NCI-H1417 (cell line): ENCODE measurements around the gene ESR2.

Experiments used
- DNase-seq, 3 experiments: peaks; one replicate each; lab custom pipeline; 2025; lab: John Stamatoyannopoulos, UW

The ESR2 gene

DNA sequence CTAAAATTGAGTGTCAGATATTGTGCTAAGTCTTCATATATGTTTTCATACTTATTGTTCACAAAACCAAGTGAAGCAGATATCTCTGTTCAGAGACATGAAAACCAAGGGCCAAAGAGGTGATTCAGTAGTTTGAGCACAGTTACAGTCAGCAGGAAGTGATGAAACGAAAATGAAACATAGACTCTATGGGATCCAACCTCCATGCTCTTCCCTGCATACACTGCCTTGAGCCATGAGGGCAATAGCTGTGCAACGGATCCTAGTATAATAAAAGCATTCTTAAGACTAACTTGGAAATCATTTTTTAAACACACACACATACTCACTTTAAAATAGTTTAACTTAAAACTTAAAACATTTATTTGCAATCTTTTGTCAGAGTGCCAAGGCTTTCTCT, 27.9 kb downstream of the ESR2 start:
- DNase-seq, result no peak

DNA sequence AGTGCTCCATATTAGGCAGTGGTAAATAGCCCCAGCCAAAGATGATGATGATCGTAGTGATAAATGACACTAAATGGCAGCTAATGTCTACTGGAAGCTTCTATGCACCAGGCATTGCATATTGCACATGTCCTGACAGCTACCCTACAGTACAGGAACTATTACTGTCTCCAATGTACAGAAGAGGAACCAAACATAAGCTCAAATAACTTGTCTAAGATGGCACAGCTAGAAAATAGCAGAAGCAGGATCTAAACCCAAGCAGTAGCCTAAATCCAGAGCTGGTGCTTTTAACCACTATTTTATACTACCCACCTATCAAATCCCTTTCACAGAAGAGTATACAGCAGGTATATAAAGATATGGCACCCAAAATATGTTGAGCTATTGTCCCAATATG, 28.9 kb downstream of the ESR2 start:
- no peak for DNase-seq

DNA sequence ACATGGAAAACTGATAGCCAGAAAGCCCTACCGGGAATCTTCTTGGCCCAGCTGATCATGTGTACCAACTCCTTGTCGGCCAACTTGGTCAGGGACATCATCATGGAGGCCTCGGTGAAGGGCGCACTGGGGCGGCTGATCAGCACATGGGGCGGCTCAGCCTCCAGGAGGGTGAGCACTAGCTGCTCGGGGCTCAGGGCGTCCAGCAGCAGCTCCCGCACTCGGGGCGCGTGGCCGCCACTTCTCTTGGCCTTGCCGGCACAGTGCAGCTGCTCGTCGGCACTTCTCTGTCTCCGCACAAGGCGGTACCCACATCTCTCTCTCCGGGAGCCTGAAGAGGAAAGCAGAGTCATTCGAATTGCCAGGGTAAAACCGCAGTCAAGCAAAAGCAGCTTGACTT, 33.8 kb downstream of the ESR2 start:
- DNase-seq, result no peak

DNA sequence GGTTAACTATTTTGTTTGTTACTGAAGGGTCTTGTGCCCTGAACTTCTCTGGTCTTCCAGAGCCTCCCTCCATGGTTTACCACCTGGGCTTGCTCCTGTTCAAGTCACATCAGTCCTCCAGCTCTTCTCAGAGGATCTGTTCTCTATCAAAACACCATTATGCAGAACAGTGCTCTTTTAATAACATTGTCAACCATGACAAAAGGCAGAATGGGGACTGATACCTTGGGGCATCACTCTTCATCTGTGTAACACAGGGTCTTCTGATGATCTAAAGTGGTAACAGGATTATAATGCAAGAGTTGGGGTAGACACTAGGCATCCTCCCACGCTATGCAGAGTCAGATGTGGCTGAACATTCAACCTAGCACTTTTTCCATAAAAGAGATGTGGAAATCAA, 38.4 kb downstream of the ESR2 start:
- no peak for DNase-seq

DNA sequence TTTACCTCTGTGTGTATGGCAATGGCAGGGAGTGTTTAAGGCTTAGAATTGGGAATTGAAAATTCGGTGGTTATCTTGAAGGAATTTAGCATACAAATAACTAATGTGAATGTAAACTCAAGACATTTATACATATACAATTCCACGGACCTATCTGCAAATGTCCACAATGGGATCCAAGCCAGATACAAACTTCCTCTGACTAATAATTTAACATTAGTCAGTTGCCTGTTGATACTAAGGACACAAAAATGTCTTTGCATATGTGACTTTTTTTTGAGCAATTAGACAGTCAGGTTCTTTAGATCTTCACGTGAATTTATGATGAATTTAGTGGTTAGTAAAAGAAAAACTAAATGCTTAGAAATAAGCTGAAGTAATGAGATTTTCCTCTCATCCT, 40.5 kb downstream of the ESR2 start:
- DNase-seq, result no peak

DNA sequence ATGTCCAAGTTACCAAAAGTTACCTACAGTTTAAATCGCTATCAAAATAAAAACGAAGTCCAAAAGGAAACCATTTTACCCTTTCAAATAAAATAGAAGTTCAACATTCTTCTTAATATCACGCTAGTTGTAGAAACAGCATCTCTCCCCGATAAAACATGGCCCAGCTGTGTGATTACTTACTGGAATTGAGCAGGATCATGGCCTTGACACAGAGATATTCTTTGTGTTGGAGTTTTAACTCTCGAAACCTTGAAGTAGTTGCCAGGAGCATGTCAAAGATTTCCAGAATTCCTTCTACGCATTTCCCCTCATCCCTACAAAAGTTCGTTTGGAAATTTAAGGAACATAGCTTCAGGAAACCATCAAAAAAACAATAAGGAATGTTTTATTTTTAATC, 44.8 kb downstream of the ESR2 start:
- no peak for DNase-seq

DNA sequence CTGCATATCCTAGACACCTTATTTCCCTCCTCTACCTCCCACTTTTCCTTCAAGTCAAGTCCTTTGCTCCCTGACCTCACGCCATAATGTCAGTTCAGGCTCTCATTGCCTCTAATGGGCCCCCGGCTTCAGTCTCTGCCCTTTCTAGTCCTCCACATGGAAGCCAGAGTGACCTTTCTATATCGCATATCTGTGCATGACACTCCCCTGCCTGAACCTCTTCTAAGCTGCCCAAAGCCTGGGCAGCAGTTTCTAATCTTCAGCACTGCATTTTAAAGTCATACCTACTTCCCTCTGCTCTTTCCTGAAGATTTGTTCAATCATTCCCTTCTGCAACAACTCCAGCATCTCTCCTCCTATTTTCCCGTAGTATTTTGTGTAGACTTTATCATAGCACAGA, 45.5 kb downstream of the ESR2 start:
- DNase-seq, result no peak

DNA sequence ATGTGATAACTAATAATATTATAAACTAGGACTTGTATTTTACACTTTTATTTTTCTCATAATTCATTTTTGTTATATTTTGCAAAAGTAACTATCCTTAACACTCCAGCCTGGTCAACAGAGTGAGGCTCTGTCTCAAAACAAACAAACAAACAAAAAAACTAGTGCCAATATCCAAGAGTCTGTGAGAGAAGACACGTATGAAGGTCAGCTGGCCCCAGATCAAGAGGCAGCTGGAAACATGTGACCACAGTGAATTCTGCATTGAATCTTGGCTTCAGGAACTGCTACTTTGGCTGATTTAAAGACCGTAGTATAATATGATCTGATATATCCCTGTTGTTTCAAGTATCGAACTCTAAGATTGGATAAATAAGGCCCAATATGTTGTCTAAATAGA, 47.0 kb downstream of the ESR2 start:
- no peak for DNase-seq

DNA sequence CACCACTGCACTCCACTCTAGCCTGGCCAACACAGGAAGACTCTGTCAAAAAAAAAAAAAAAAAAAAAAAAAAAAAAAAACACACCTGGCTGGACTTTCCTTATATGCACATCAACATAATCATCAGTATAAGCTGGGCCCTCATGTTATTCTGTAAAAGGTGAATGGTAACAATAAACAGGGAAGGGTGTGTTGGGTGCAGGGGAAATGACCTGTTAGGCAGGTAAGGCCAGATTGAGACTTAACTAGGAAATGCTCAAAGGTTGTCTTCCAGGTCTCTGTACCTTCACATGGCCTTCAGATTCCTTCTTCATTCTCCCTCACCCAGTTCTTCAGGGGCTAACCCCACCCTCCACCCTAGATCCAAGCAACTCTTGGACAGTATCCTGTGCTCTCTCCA, 47.5 kb downstream of the ESR2 start:
- DNase-seq, result no peak

DNA sequence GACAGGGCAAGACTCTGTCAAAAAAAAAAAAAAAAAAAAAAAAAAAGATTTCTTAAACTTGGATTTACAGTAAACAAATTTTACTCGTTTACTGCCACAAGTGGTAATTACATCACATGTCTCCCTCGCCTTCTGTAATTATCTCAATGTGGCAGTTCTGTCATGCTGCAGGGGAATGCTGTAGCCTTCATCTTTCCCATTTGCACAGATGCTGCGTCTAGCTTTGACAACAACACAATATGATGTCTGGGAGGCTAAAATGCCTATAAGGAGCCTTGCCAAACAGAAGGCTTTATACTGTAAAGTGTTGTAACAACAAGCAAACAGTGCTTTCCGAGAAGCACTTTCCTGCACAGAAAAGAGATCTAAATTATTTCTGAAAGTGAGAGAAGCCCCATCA, 48.7 kb downstream of the ESR2 start:
- no peak for DNase-seq

DNA sequence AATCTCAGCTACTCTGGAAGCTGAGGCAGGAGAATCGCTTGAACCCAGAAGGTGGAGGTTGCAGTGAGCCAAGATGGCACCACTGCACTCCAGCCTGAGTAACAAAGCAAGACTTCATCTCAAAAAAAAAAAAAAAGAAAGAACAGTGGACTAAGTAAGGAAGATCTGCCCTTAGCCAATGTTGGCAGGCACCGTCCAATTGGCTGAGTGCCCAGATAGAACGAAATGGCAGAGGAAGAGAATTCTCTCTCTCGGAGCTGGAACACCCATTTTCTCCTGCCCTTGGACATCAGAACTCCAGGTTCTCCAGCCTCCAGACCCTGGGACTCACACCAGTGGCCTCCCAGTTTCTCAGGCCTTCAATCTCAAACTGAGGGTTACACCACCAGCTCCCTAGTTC, 49.9 kb downstream of the ESR2 start:
- DNase-seq, result no peak

DNA sequence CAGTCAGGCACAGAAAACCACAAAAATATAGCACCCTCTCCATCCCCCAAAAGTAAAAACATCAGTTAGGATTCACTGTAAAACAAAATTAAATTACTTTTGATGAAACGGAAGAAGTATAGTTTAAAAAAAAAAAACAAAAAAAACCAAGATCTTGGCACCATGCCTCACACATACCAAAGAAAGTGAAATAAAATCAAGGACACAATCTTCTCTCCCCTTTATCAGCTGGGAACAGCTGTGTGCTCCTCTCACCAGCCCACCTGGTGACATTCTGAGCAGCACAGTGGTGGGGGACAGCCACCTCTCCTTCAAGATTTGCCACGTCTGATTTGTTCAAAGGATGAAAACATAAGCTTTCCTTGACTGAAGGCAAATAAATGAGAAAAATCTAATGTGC, 55.5 kb downstream of the ESR2 start:
- no peak for DNase-seq

DNA sequence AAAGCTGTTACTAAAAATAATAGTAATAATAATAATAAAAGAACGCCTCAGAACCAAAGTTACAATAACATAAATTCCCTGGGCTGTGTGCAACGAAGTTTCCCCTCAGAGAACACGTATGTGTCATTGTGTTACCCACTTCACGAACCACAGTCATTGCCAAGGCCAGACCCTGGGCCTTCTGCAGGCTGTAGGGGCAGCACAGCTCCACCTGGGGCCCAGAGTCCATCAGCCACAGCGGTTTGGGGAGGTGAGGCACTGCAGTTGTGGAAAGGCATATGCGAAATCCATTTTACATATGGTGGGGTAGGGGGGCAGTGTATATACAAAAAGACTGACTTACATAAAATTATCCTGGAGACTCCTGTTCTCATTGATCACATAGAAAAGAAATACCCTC, 56.1 kb downstream of the ESR2 start:
- DNase-seq, result no peak

DNA sequence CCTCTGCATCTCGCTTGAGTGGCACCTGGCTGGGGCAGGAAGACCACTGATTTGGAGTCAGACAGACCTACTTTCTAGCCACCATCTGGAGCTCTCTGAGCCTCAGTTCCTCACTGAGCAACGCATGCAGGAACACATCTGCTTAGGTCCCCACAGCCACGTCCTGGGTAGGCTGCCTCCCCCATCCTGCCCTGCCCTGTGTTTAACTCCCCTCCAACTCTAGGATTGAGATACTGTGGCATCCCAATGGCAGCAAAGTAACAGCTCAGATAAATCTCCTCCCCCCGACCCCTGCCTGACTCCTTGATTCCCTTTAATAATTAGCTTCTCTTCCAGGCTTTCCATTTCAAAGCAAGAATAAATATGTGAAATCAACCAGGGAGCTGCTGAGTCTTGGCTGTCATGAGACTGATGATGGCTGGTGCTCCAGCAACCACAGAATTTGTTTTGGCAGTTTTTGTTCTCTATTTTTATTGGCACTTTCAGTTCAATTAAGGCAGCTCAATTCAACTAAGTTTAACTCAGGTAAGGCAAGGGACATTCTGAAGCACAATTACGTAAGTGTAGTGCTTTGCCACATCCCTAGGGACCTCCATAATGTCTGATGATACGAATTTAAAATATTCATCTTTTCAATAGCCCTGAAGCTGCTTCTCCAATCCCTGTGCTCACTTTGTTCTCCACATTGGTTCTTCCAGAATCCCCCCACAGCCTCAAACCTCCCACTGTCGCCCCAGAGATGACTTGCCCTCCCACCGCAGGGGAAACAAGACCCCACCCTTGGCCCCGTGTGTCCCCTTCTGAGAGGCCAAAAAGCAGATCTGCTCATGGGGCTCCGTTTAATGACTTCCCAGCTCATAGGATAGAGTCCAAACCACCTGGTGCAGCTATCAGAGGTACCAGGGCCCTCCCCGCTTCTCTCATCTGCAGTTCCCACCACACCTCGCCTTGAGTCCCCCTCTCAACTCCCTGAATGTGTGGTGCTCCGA, 58.2 kb downstream of the ESR2 start:
- peak in 1 of 3 experiments; percentile 52 for DNase-seq

DNA sequence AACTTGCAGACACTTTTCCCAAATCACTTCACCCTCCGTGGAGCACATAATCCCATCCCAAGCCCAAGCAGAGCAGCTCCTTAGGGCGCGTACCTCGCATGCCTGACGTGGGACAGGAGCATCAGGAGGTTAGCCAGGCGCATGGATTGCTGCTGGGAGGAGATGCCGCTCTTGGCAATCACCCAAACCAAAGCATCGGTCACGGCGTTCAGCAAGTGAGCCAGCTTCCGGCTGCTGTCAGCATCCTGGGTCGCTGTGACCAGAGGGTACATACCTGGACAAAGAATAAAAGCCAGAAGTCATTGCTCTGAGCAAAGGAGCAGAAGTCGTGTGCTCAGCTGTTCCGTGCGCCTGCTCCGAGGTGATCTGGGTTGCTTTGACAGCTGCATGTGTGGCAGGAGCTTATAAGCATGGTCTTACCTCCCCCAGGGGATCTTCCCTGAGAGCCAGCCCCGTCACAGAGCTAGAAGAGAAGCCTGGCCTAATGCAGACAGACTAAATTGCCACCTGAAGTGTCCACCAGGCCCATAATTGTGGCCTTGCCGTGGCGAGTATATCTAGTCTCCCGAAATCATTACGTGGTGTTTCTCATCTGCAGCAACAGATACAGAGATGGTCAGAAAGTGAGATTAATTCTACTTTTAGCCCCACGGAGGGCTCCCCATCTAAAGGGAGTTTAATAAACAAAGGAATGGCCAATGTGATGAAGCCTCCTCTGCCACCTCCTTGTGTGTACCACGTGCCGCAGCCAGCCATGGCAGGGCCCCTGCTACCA, 59.1 kb downstream of the ESR2 start:
- DNase-seq, result peak in 1 of 3 experiments; percentile 69

DNA sequence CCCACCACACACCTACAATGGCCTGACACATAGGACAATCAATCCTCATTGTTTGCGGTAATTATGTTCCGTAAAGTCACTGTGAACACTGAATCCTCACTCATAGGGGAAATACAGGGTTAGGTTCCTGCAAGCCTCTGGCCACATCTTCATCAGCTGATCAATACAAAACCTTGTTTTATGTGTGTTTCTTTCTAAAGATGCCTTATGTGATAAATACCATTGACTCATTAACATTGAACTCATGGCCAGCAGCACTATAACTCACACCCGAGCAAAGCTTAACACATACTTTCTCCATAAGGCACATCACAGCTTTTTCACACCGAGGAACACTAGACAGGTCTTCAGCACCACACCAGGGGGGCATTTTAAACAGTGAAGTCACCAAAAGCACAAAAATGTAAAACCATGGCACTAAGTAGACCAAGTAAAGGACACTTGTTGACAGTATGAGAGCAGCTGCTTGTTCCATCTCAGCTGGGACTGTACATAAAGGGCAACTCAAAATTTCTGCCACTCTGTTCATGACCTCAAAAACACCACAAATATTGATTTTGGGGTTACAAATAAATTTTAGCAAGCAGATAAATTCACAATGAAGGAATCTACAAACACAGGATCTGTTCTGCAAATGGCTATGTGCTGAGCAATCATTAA, 60.5 kb downstream of the ESR2 start:
- no peak for DNase-seq

DNA sequence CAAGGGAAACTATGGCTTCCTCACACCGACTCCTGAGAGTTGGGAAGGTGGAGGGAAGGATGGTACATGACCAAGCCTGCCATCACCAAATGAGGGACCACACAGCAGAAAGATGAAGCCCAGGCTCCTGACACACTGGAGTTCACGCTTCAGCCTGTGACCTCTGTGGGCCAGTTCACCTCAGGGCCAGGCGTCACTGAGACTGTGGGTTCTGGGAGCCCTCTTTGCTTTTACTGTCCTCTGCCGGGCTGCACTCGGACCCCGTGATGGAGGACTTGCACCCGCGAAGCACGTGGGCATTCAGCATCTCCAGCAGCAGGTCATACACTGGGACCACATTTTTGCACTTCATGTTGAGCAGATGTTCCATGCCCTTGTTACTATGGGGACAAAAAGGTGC, 61.2 kb downstream of the ESR2 start:
- no peak for DNase-seq

DNA sequence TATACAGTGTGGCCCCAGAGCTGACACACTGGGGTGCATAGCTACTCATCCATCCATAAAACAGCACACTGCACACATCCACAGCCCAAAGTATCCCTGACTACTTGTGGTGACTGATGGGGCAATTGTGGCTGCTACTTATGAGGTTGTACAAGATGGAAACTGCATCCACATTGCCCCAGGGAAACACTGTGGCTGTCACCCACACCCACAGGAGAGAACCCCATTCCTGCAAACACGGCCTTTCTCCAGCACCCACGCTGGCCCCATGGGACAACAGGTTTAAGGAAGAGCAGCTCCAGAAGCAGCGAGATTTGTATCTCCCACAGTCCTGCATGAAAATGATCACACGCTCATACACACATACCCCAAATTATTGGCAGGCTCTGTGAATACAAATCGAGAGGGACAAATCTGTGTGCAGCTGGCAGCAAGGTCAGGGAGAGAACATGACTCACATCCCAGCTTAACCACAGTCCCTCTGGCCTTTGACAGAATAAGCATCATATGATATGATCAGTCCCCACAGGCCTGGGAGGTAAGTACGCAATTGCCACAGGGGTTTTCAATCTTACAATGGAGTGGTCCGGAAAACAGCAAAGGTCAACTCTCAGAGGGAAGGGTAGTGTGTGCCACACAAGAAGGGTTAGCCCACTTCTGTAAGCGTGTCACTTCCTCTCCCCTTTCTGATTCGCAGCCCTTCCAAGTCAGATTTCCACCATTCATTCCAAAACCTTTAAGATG, 61.9 kb downstream of the ESR2 start:
- no peak for DNase-seq

DNA sequence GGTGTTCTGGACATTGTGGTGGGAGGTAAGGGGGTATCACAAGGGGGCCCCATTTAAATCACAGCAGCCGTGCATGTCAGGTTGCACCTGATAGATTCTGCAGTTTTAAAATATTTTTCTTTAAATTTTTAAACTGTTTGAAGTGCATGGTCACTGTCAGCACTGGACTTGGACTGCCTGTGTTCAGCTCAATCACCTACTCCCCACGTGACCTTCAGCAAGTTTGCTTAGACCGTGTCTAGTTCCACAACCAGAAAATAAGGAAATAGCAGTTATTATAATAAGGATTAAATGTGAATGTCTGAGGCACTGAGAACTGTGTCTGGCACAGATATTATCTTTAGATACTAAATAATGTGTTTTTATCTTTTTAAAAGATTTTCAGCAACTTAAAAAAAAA, 64.7 kb downstream of the ESR2 start:
- DNase-seq, result no peak

DNA sequence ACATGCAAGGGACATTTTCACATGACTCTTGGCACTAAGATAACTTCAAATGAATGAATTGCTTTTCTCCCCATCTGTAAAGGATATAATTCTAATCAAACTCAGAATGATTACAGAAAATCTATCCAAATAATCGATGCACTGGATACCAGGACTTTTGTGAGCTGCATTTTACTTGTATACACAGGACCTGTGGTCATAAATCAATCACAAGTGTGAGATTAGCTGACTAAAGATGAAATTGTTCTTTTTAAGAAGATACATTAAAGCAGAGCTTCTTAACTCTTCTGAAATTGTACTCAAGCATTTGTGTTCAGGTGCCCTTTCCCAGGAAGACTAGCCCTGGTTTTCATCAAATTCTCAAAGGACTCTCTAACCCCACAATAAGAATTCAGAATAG, 66.3 kb downstream of the ESR2 start:
- no peak for DNase-seq

DNA sequence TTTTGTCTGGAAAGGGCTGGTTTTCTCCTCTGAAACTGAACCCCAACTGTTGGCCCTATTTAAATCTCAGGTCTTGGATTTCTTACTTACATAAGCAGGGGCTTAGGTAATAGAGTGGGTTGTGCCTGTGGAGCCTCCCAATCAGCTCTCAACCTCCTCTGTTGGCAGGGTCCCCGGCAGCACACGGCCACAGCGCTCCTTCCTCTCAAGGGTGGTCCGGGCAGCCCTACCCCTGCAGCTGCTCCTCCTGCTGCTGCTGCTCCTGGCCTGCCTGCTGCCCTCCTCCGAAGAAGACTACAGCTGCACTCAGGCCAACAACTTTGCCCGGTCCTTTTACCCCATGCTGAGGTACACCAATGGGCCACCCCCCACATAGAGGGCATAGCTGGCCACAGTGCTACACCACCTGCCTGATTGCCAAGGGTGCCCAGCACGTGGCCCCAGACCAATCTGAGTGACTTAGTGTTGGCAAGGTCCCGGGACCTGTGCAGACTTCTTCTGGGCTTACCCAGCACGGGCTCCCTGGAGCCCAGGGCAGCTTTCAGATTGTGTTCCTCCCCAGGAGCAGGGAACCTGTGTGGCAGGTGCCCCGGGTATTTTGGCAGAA, 68.9 kb downstream of the ESR2 start:
- no peak for DNase-seq
